HG03280 (cell line): ENCODE data around the gene ARHGAP26.
"Not testable (repeated sequence)": the region's sequence is repeated elsewhere in the genome, so short reads cannot be mapped to it uniquely, and the experiment has no call there.

Experiments used
- ATAC-seq: cut with Tn5 transposase; IDR thresholded peaks from one replicate; pipeline ENCODE4 v1.9.1; 2021; ENCODE audit warnings: mild to moderate bottlenecking, moderate library complexity; ENCODE audit not compliant: unreplicated experiment

Gene ARHGAP26

GRCh38 chr5:142924135-142924883, 154.1 kb downstream of the ARHGAP26 start:
- no peak for ATAC-seq

- ATAC-seq: no peak
Measured at GRCh38 chr5:142925795-142926194, 155.6 kb downstream of the ARHGAP26 start.

- no peak for ATAC-seq
Measured at GRCh38 chr5:142926549-142926948, 156.4 kb downstream of the ARHGAP26 start.

- ATAC-seq: not testable (repeated sequence)
Measured at GRCh38 chr5:142928999-142929398, 158.8 kb downstream of the ARHGAP26 start.

- no peak for ATAC-seq
Measured at GRCh38 chr5:142929587-142929986, 159.4 kb downstream of the ARHGAP26 start.

- no peak for ATAC-seq
Measured at GRCh38 chr5:142930395-142931110, 160.4 kb downstream of the ARHGAP26 start.

- ATAC-seq: no peak
Measured at GRCh38 chr5:142931896-142932686, 161.9 kb downstream of the ARHGAP26 start.

- no peak for ATAC-seq
Measured at GRCh38 chr5:142934051-142934762, 164.0 kb downstream of the ARHGAP26 start.

GRCh38 chr5:142935014-142935413, 164.8 kb downstream of the ARHGAP26 start:
- no peak for ATAC-seq

- no peak for ATAC-seq
Measured at GRCh38 chr5:142937374-142937773, 167.2 kb downstream of the ARHGAP26 start.

GRCh38 chr5:142938266-142938880, 168.2 kb downstream of the ARHGAP26 start:
- no peak for ATAC-seq

GRCh38 chr5:142939006-142939405, 168.8 kb downstream of the ARHGAP26 start:
- ATAC-seq: no peak

- no peak for ATAC-seq
Measured at GRCh38 chr5:142939884-142940283, 169.7 kb downstream of the ARHGAP26 start.

GRCh38 chr5:142941245-142941644, 171.1 kb downstream of the ARHGAP26 start:
- no peak for ATAC-seq

- ATAC-seq: no peak
Measured at GRCh38 chr5:142942901-142943300, 172.7 kb downstream of the ARHGAP26 start.

- ATAC-seq: no peak
Measured at GRCh38 chr5:142944140-142944539, 174.0 kb downstream of the ARHGAP26 start.

GRCh38 chr5:142945321-142945720, 175.1 kb downstream of the ARHGAP26 start:
- no peak for ATAC-seq

GRCh38 chr5:142945845-142946244, 175.7 kb downstream of the ARHGAP26 start:
- no peak for ATAC-seq

- no peak for ATAC-seq
Measured at GRCh38 chr5:142946547-142947426, 176.6 kb downstream of the ARHGAP26 start.

GRCh38 chr5:142947427-142947709, 177.2 kb downstream of the ARHGAP26 start:
- no peak for ATAC-seq
